Osteoblast (primary cell): ENCODE data around the gene BAIAP2L1. TPM values are rescaled to one million over a fixed set of nuclear protein-coding genes. Genes with fewer than 3 reads are reported as not detected.

Experiments
- DNase-seq: peaks from one replicate; pipeline ENCODE4 v3.0.0; 2011; ENCODE audit warnings: low spot score, mixed read lengths; ENCODE audit not compliant: insufficient read length; ENCODE audit errors: missing footprints
- H2AFZ ChIP-seq: 2 replicates; pipeline ENCODE4 v1.6.0; 2011; ENCODE audit warnings: mild to moderate bottlenecking, low read length
- H3K27ac ChIP-seq: 2 replicates; pipeline ENCODE4 v1.5.1; 2011; ENCODE audit warnings: mild to moderate bottlenecking, low read depth, low read length, moderate library complexity
- H3K27me3 ChIP-seq: 2 replicates; pipeline ENCODE4 v1.6.0; 2012; ENCODE audit warnings: mild to moderate bottlenecking, control low read depth, inconsistent platforms, low read length, moderate library complexity; ENCODE audit not compliant: insufficient read depth
- H3K36me3 ChIP-seq: 2 replicates; pipeline ENCODE4 v1.5.1; 2011; ENCODE audit warnings: mild to moderate bottlenecking, low read length, control low read depth, moderate library complexity; ENCODE audit not compliant: insufficient read depth
- H3K4me1 ChIP-seq: 2 replicates; pipeline ENCODE4 v1.5.1; 2011; ENCODE audit warnings: mild to moderate bottlenecking, low read length, control low read depth, moderate library complexity; ENCODE audit not compliant: insufficient read depth
- H3K4me2 ChIP-seq: 2 replicates; pipeline ENCODE4 v1.6.0; 2011; ENCODE audit warnings: mild to moderate bottlenecking, low read length; ENCODE audit not compliant: insufficient read depth
- H3K4me3 ChIP-seq: fragments of 200-600 bp; sonication (generic); 3 replicates; pipeline ENCODE4 v1.5.1; 2012; ENCODE audit warnings: mild to moderate bottlenecking, low read length, inconsistent platforms; ENCODE audit not compliant: insufficient read depth
- H3K79me2 ChIP-seq: 2 replicates; pipeline ENCODE4 v1.6.0; 2012; ENCODE audit warnings: mild to moderate bottlenecking, low read length, control low read depth, inconsistent platforms; ENCODE audit not compliant: insufficient read depth
- H3K9me3 ChIP-seq: 2 replicates; pipeline ENCODE4 v1.5.1; 2011; ENCODE audit warnings: low read depth, low read length, control low read depth
- H4K20me1 ChIP-seq: 2 replicates; pipeline ENCODE4 v1.6.0; 2012; ENCODE audit warnings: mild to moderate bottlenecking, low read length, control low read depth; ENCODE audit not compliant: insufficient read depth
- CTCF ChIP-seq: IDR thresholded peaks from 2 replicates; pipeline ENCODE4 v1.5.1; 2011; ENCODE audit warnings: mild to moderate bottlenecking, low read depth, low read length, moderate library complexity; ENCODE audit errors: extremely low read depth
- total RNA-seq: library from RNA; depleted of rRNA; stranded (reverse); fragments of >200 nt; gene quantifications from 2 replicates; pipeline ENCODE4 v1.2.3, GENCODE V29; 2012

Gene BAIAP2L1
- total RNA-seq, 1 donor, result 10.5 TPM

- Histone ChIP-seq H3K27me3 (no peaks in the 10 kb centered on the region), H3K9me3 (no peaks in the 10 kb centered on the region), H3K4me2 (peak overlapping the region; percentile 85), H4K20me1 (no peaks in the 10 kb centered on the region), H3K27ac (peak overlapping the region; percentile 73), H3K4me3 (peak overlapping the region; percentile 58), H3K36me3 (no peaks in the 10 kb centered on the region), H2AFZ (peak overlapping the region; percentile 68), H3K79me2 (no peaks in the 10 kb centered on the region), H3K4me1 (peaks cover 39% of the 10 kb centered on the region)
- TF ChIP-seq CTCF, result no peak
- DNase-seq, result peak; percentile 82
Measured at GRCh38 chr7:98357751-98358161, 43.1 kb downstream of the BAIAP2L1 start.

- Histone ChIP-seq H4K20me1 (no peaks in the 10 kb centered on the region), H3K36me3 (no peaks in the 10 kb centered on the region), H3K27me3 (no peaks in the 10 kb centered on the region), H3K79me2 (no peaks in the 10 kb centered on the region), H3K4me3 (no peak overlapping the region), H3K4me2 (no peak overlapping the region), H3K27ac (peak overlapping the region; percentile 90), H3K9me3 (peaks cover 2% of the 10 kb centered on the region), H2AFZ (peak overlapping the region; percentile 67), H3K4me1 (peaks cover 45% of the 10 kb centered on the region)
- DNase-seq, result no peak
- TF ChIP-seq CTCF, result no peak
Measured at GRCh38 chr7:98355250-98355538, 45.7 kb downstream of the BAIAP2L1 start.

- Histone ChIP-seq H3K79me2 (no peaks in the 10 kb centered on the region), H3K4me3 (peak overlapping the region; percentile 56), H3K27ac (peak overlapping the region; percentile 90), H2AFZ (peak overlapping the region; percentile 67), H3K27me3 (no peaks in the 10 kb centered on the region), H3K4me1 (peaks cover 45% of the 10 kb centered on the region), H4K20me1 (no peaks in the 10 kb centered on the region), H3K9me3 (peaks cover 2% of the 10 kb centered on the region), H3K36me3 (no peaks in the 10 kb centered on the region), H3K4me2 (peak overlapping the region; percentile 81)
- DNase-seq, result peak; percentile 88
- TF ChIP-seq CTCF, result no peak
Measured at GRCh38 chr7:98354511-98355249, 46.2 kb downstream of the BAIAP2L1 start.

- peak overlapping the region; percentile 90 for H3K27ac ChIP-seq
- peak overlapping the region; percentile 81 for H3K4me2 ChIP-seq
- H4K20me1 ChIP-seq, result no peaks in the 10 kb centered on the region
- TF ChIP-seq CTCF, result no peak
- H3K4me1 ChIP-seq, result peaks cover 45% of the 10 kb centered on the region
- H2AFZ ChIP-seq, result peak overlapping the region; percentile 67
- H3K9me3 ChIP-seq, result peaks cover 2% of the 10 kb centered on the region
- no peaks in the 10 kb centered on the region for H3K79me2 ChIP-seq
- H3K4me3 ChIP-seq, result peak overlapping the region; percentile 56
- DNase-seq, result no peak
- no peaks in the 10 kb centered on the region for H3K27me3 ChIP-seq
- no peaks in the 10 kb centered on the region for H3K36me3 ChIP-seq
Measured at GRCh38 chr7:98354052-98354451, 46.8 kb downstream of the BAIAP2L1 start.
